Esophagus squamous epithelium (tissue), 5 donors: Measurements from ENCODE around the gene YAE1. TPM values are rescaled to one million over a fixed set of nuclear protein-coding genes. Genes with fewer than 3 reads are reported as not detected.

Experiments used
- DNase-seq: peaks from one replicate; lab custom pipeline; 2025; lab: John Stamatoyannopoulos, UW
- H3K27ac ChIP-seq, 4 donors: fragments of 200-600 bp; sonication (generic); one replicate each; pipeline ENCODE4 v1.5.1; 2016 to 2019; ENCODE audit warnings: mild to moderate bottlenecking in 1 of 4
- H3K27me3 ChIP-seq, 4 donors: fragments of 200-600 bp; sonication (generic); 1 replicate in 3 of 4; 2 replicates in 1 of 4; pipeline versions ENCODE4 v1.5.1 to v1.6.0; 2017 to 2021; ENCODE audit warnings: antibody characterized with exemption in 1 of 4
- H3K36me3 ChIP-seq, 3 donors: fragments of 200-600 bp; sonication (generic); one replicate each; pipeline ENCODE4 v1.5.1; 2016 to 2019
- H3K4me1 ChIP-seq, 3 donors: fragments of 200-600 bp; sonication (generic); one replicate each; pipeline ENCODE4 v1.5.1; 2017 to 2019
- H3K4me3 ChIP-seq, 4 donors: fragments of 200-600 bp; sonication (generic); 1 replicate in 3 of 4; 2 replicates in 1 of 4; pipeline ENCODE4 v1.5.1; 2016 to 2019; ENCODE audit warnings: mild to moderate bottlenecking in 2 of 4, moderate library complexity in 1 of 4
- H3K9me3 ChIP-seq, 3 donors: fragments of 200-600 bp; sonication (generic); one replicate each; pipeline ENCODE4 v1.5.1; 2016 to 2019
- CTCF ChIP-seq, 6 experiments: fragments of 450-650 bp in 4 of 6; fragments of 200-600 bp in 2 of 6; sonication (generic) in 2 of 6; IDR thresholded peaks; one replicate each; pipeline ENCODE4 v1.5.1; 2016 to 2019; ENCODE audit warnings: antibody characterized with exemption in 6 of 6, mild to moderate bottlenecking in 4 of 6, moderate library complexity in 4 of 6
- POLR2A ChIP-seq, 4 donors: fragments of 450-650 bp; IDR thresholded peaks; one replicate each; pipeline ENCODE4 v1.6.1; 2017; ENCODE audit warnings: antibody characterized with exemption in 4 of 4, mild to moderate bottlenecking in 4 of 4, moderate library complexity in 3 of 4
- WGBS, 2 donors: methylation state at CpG; one replicate each; pipeline ENCODE4 v1.1.5; 2018; 5-methylcytosine and 5-hydroxymethylcytosine counted together
- intact Hi-C: fragments of 100-400 bp; cut with DNase I; formaldehyde crosslinking; loops from one replicate; pipeline ENCODE4 v1.15.0; 2022
- total RNA-seq, 4 donors: library from RNA; depleted of rRNA; stranded (reverse); fragments of >200 nt; gene quantifications; one replicate each; pipeline ENCODE4 v1.1.0, GENCODE V29; 2016
- donor health status: DM: yes; HTN: yes; CAD: no.

The YAE1 gene
- total RNA-seq, 4 donors from 2014 or later, result 3.6 to 23.1 (median 14.6) TPM

- Histone ChIP-seq H3K9me3 (no peaks in the 10 kb centered on the region), H3K36me3 (no peaks in the 10 kb centered on the region), H3K27ac (no peak overlapping the region), H3K4me3 (no peak overlapping the region), H3K4me1 (peaks cover 10 to 34% (median 11%) of the 10 kb centered on the region in 3 donors), H3K27me3 (no peaks in the 10 kb centered on the region)
- DNase-seq, result no peak
- intact Hi-C loops, result no loop called here
- WGBS, 2 donors, result 50 to 56% methylated on average over 1 of the region's 1 CpG
- no peak for TF ChIP-seq POLR2A (IDR thresholded peaks at IDR 0.05)
- TF ChIP-seq CTCF (IDR thresholded peaks at IDR 0.05), result no peak
Observed at GRCh38 chr7:39621261-39621660, 55.1 kb downstream of the YAE1 start.

GRCh38 chr7:39621784-39622411 is 55.7 kb downstream of the YAE1 start:
- whole genome bisulfite sequencing, 2 donors, result 81 to 85% methylated on average over 1 of the region's 1 CpG
- Histone ChIP-seq H3K36me3 (no peaks in the 10 kb centered on the region), H3K9me3 (no peaks in the 10 kb centered on the region), H3K4me3 (peak overlapping the region in 1 of 4 donors; percentile 94), H3K4me1 (peaks cover 10 to 40% (median 11%) of the 10 kb centered on the region in 3 donors), H3K27ac (peak overlapping the region in 2 of 4 donors; percentile 18 to 96), H3K27me3 (no peaks in the 10 kb centered on the region)
- intact Hi-C loops, result no loop called here
- DNase-seq, result no peak
- TF ChIP-seq POLR2A (IDR thresholded peaks at IDR 0.05), result peak in 1 of 4 donors; percentile 7
- no peak for TF ChIP-seq CTCF (IDR thresholded peaks at IDR 0.05)

Other genes with a start within 250 kb of the YAE1 start
- gene RALA, start 57.2 kb downstream of the YAE1 start, total RNA-seq, result 10 to 100 TPM; 32.8 to 49.6 (median 39.9) TPM